ENCODE data around the gene RHBDD2.

RHBDD2 gene

DNA sequence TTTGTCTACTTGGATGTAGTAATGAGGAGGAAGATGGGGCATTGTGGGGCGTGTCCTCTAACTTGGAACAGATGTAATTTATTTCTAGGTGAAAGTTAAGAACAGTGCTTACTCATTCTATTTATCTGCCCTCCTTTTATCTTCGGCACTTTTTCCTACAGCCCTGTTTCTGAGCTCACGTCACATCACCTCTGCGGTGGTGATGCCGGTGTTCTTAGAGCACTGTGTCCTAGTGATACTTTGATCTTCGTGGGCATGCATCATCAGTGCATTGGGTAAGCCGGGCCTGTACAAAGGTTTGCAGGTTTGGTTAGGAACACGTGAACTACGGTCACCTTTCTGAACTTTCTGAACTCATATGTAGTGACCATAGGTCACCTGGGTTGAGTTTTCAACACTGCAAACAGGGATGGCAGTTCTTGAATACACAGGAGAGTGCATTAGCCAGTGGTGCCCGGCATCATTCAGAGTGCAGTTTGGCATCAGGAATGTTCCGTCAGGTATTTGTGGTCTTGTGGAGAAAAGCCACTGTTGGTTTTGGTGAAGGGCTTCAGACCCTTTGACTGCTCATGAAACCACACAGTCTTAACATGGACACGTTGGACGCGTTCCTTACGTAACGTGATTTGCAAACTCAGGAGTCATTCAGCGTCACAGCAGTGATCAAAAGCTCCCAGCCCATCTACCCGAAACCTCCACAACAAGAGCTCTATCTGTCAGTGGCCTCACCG lies 41.8 kb downstream of the RHBDD2 start:
- no peak for DNase-seq (ENCODE audit: low read depth)

DNA sequence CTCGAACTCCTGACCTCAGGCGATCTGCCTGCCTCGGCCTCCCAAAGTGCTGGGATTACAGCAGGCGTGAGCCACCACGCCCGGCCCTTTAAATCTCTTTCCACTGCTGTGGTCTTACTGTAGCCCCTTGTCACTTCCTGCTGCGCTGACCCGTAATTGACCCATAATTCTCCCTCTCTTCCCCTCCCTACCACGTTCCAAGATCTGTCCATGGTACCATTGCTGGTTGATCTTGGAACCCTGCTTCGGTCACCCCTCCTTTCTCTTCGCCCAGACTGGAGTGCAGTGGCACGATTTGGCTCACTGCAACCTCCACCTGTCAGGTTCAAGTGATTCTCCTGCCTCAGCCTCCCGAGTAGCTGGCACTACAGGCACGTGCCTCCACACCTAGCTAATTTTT lies 42.6 kb downstream of the RHBDD2 start:
- DNase-seq (ENCODE audit: low read depth) = no peak

DNA sequence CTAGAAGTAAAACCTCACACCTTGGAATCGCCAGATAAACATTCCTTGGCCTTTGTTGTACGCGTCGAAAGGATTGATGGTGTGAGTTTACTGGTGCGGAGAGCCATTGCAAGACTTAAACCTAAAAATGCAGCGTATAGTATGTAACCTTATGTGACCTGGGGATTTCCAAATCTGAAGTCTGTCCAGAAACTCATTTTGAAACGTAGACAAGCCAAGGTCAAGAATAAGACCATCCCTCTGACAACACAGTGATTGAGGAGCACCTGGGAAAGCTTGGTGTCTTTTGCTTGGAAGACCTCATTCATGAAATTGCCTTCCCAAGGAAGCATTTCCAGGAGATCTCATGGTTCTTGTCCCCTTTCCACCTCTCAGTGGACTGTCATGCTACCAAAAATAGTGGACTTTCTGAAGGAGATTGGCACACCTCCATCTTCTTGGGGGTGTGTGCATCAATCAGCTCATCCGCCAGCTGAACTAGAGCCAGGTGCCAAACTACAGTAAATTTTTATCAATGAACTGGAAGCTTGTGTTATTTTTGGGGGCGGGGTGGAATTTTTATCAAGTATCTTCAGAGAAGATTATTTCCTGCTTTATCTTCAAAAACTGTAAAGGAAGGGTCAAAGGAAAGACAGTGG lies 44.3 kb downstream of the RHBDD2 start:
- no peak for DNase-seq (ENCODE audit: low read depth)

DNA sequence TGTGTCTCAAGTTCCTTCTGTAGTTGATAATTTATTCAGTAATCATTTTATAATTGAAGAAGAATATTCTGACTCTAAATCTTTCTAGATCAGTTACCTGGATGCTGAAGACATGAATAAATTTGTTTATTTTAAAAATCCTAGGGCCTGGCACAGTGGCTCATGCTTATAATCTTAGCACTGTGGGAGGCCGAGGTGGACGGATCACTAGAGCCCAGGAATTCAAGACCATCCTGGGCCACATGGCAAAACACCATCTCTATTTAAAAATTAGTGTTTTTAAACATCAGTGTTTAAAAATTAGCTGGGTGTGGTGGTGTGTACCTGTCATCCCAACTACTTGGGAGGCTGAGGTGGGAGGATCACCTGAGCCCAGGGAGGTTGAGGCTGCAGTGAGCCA lies 45.4 kb downstream of the RHBDD2 start:
- no peak for DNase-seq (ENCODE audit: low read depth)

DNA sequence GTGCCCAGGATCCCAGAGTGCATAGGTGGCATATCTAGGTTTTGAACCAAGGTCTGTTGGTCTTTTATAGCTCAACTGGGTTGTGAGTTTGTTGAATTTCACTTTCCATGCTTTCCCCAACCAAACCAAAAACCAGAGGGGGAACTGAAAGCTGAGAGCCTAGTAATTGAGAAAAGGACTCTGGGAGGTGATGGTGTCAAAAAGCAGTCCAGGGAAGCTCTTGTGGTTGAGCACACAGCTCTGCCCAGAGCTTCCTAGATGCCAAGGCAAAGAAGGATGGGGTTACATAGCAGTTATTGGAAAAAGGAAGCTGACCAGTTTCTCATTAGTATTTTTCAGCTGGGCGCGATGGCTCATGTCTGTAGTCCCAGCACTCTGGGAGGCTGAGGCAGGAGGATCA lies 46.1 kb downstream of the RHBDD2 start:
- no peak for DNase-seq (ENCODE audit: low read depth)

DNA sequence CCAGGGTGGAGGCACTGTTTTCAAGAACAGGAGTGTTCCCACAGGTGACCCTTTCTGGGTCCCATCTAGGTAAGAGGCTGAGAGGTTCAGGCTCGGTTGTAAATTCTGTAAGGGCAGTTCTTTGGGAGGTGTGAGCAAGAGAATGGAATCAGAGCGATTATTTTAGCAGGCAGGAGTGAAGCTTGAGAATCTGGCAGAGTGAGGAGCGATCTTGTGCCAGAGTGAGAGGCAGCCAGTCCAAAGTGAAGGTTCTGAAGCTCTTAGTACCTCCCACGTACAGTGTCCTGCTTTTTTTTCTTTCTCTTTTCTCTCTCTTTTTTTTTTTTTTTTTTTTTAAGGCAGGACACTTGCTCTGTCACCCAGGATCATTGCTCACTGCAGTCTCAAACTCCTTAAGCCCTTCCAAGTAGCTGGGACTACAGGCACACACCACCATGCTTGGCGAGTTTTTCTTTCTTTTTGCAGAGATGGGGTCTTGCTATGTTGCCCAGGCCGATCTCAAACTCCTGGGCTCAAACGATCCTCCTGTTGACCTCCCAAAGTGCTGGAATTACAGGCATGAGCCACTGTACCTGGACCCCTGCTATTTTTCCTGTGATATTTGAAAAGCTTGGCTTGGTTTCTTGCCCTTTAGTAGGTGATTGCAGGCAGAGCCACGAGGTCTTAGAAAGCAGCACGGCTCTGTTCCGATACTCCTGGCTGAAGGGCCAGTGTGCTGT lies 47.0 kb downstream of the RHBDD2 start:
- DNase-seq (ENCODE audit: low read depth) = no peak

DNA sequence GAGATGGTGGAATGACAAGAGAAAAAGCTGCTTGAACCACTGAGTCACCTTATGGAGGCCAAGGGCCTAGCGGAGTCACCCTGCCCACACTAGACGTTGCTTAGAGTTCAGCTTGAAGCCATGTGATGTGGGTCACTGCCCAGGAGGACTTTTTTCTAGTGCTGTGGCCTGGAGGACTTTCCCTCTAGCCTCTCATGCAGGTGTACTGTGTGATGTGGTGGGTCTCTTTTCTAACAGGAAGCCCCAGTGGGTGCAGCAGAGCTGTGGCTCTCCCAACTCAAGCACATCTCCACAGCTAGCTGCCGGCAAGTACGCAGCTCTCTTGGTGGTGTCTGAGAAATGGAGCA lies 49.7 kb downstream of the RHBDD2 start:
- DNase-seq (ENCODE audit: low read depth) = no peak

DNA sequence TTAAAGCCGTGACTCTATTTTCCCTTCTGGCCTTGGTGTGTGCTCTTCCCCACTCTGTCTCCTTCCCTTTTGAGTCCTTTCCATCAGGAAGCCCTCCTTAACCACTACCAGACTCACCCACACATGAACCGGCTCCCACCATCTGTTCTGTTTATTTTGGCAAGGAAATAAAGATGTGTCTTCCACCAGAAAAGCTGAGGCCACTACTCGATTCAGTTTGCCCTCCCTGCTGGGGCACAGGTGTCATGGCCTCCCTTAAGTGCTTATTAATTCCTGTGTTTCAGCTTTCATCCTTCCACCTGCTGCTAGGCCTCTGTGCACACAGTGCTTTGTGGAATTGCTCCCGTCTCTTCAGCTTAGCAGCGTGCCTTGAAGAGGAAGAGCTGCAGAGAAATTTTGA lies 52.8 kb downstream of the RHBDD2 start:
- DNase-seq (ENCODE audit: low read depth) = no peak

DNA sequence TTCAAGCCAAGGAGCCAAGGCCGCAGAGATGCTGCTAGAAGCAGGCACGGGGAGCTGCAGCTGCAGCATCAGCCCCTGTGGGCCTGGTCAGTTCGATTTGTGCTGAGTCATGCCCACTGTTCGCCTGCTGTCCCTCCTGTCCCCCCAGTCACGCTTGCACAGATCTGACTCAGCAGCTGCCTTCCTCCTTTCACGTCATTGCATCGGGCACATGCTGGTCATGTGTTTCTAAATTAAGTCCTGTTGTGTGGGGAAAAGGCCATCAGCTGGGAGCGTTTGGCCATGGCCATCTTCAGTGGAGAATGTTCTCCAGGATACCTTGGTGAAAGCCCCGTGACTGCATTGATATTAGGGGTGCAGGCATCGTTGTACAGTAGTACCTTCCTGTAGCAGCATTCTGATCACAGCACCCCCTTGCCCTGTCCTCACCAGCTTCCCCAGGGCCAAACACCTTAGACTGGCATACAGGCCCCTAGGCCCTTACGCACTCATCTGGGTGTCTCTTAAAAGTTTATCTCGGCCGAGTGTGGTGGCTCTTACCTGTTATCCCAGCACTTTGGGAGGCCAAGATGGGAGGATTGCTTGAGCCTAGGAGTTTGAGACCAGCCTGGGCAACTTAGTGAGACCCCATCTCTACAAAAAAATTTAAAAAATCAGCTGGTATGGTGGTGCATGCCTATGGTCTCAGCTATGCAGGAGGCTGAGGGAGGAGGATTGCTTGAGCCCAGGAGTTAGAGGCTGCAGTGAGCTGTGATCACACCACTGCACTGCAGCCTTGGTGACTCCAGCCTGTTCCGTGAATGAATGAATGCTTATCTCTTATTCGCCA lies 59.3 kb downstream of the RHBDD2 start:
- no peak for DNase-seq (ENCODE audit: low read depth)
